Breast epithelium (tissue), 4 donors: ENCODE results near the gene ATG5. TPM values are rescaled to one million over a fixed set of nuclear protein-coding genes. Genes with fewer than 3 reads are reported as not detected.

Source experiments
- DNase-seq, 2 donors: peaks; one replicate each; pipeline ENCODE4 v3.0.0-alpha.2; 2019; ENCODE audit warnings: low spot score in 2 of 2
- H3K27ac ChIP-seq, 2 donors: fragments of 200-600 bp; sonication (generic) in 1 of 2; one replicate each; pipeline ENCODE4 v1.5.1; 2016 to 2019; ENCODE audit warnings: mild to moderate bottlenecking in 1 of 2
- H3K27me3 ChIP-seq, 2 donors: fragments of 200-600 bp; sonication (generic) in 1 of 2; one replicate each; pipeline versions ENCODE4 v1.5.1 to v1.6.0; 2017 to 2019; ENCODE audit warnings: control low read depth in 1 of 2, mild to moderate bottlenecking in 1 of 2
- H3K36me3 ChIP-seq: fragments of 200-600 bp; one replicate; pipeline ENCODE4 v1.5.1; 2019
- H3K4me1 ChIP-seq, 2 donors: fragments of 200-600 bp; sonication (generic); one replicate each; pipeline ENCODE4 v1.5.1; 2016 to 2019; ENCODE audit warnings: control low read depth in 1 of 2
- H3K4me3 ChIP-seq, 3 donors: fragments of 200-600 bp; sonication (generic); 1 replicate in 2 of 3; 2 replicates in 1 of 3; pipeline ENCODE4 v1.5.1; 2016 to 2019; ENCODE audit warnings: mild to moderate bottlenecking in 3 of 3, moderate library complexity in 2 of 3
- H3K9me3 ChIP-seq, 2 donors: fragments of 200-600 bp; sonication (generic) in 1 of 2; one replicate each; pipeline ENCODE4 v1.5.1; 2016 to 2019; ENCODE audit warnings: control low read depth in 1 of 2
- POLR2A ChIP-seq: fragments of 450-650 bp; IDR thresholded peaks from one replicate; pipeline ENCODE4 v1.6.1; 2016; ENCODE audit warnings: antibody characterized with exemption, mild to moderate bottlenecking, moderate library complexity
- POLR2AphosphoS5 ChIP-seq, 3 donors: sonication (generic); formaldehyde crosslinking; IDR thresholded peaks; one replicate each; pipeline ENCODE4 v1.6.1; 2017; ENCODE audit warnings: antibody characterized with exemption in 3 of 3
- intact Hi-C: fragments of 100-400 bp; cut with DNase I; formaldehyde crosslinking; loops from one replicate; pipeline ENCODE4 v1.15.1; 2023; ENCODE audit warnings: low total_unique reads
- total RNA-seq, 3 donors: library from RNA; depleted of rRNA; stranded (reverse); fragments of >200 nt; gene quantifications; one replicate each; pipeline ENCODE4 v1.1.0, GENCODE V29; 2016
- TF ChIP-seq, protein P1 (sequence below), 3 donors: fragments of 450-650 bp; IDR thresholded peaks; one replicate each; pipeline ENCODE4 v1.5.1; 2016 to 2017; ENCODE audit warnings: antibody characterized with exemption in 3 of 3, mild to moderate bottlenecking in 3 of 3, moderate library complexity in 3 of 3

ATG5 gene
- total RNA-seq, 3 donors from 2014 or later = 35.8 to 51.1 (median 45.9) TPM

DNA sequence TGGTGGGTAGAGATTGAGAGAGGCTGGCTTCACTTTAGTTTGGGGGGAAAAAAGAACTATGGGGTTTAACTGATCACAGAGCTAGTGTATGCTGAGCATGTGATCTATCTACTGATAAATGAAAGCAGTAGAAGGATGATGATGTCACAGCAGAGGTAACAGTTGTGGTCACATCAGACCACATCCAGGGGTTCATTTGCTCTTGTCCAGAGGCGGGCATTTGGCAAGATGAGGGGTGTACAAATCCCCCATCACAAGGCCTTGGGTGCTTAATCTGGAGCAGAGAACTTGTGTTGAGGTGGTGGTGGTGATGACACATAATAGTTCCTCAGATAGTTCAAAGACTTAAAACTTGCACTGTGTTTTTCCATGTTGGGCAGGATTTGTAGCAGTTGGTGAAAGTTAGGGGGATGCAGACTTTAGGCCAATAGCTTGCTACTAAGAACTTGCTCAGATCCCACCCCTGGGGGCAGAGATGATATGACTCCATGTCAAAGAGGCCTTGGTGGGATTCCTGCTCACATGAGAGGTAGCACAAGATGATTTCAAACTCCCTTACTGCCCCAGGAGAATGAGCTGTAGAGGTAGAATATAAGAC lies 176.0 kb downstream of the ATG5 start:
- H3K9me3 ChIP-seq = no peaks in the 10 kb centered on the region
- no peak overlapping the region for H3K27ac ChIP-seq
- no peaks in the 10 kb centered on the region for H3K27me3 ChIP-seq
- no peaks in the 10 kb centered on the region for H3K36me3 ChIP-seq
- no peak for TF ChIP-seq POLR2A
- no peak for DNase-seq
- intact Hi-C loops = no loop called here
- no peak overlapping the region for H3K4me3 ChIP-seq
- H3K4me1 ChIP-seq = no peaks in the 10 kb centered on the region

DNA sequence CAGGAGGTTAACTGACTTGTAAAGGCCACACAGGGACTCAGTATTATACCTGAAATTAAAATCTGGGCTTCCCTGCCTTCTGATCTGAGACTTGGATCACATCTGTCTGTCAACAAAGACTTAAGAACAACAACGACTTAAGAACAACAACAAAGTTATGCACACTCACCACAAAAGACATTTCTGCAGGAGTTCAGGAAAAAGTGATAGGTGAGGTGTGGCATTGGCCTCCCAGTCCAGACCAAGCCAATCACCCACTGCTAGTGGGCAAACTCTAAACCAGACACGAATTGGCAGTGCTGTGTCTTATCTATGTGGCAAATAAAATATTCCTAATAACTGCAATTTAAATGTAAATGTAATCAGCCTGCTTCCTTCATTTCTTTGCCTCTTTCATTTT lies 178.1 kb downstream of the ATG5 start:
- H3K9me3 ChIP-seq = no peaks in the 10 kb centered on the region
- H3K27me3 ChIP-seq = no peaks in the 10 kb centered on the region
- H3K4me3 ChIP-seq = no peak overlapping the region
- intact Hi-C loops = no loop called here
- no peak for DNase-seq
- no peaks in the 10 kb centered on the region for H3K4me1 ChIP-seq
- no peaks in the 10 kb centered on the region for H3K36me3 ChIP-seq
- no peak overlapping the region for H3K27ac ChIP-seq
- TF ChIP-seq POLR2AphosphoS5 (IDR thresholded peaks at IDR 0.05) (no peak), POLR2A (no peak)
- TF ChIP-seq, protein P1, sequence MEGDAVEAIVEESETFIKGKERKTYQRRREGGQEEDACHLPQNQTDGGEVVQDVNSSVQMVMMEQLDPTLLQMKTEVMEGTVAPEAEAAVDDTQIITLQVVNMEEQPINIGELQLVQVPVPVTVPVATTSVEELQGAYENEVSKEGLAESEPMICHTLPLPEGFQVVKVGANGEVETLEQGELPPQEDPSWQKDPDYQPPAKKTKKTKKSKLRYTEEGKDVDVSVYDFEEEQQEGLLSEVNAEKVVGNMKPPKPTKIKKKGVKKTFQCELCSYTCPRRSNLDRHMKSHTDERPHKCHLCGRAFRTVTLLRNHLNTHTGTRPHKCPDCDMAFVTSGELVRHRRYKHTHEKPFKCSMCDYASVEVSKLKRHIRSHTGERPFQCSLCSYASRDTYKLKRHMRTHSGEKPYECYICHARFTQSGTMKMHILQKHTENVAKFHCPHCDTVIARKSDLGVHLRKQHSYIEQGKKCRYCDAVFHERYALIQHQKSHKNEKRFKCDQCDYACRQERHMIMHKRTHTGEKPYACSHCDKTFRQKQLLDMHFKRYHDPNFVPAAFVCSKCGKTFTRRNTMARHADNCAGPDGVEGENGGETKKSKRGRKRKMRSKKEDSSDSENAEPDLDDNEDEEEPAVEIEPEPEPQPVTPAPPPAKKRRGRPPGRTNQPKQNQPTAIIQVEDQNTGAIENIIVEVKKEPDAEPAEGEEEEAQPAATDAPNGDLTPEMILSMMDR (IDR thresholded peaks at IDR 0.05) = no peak

DNA sequence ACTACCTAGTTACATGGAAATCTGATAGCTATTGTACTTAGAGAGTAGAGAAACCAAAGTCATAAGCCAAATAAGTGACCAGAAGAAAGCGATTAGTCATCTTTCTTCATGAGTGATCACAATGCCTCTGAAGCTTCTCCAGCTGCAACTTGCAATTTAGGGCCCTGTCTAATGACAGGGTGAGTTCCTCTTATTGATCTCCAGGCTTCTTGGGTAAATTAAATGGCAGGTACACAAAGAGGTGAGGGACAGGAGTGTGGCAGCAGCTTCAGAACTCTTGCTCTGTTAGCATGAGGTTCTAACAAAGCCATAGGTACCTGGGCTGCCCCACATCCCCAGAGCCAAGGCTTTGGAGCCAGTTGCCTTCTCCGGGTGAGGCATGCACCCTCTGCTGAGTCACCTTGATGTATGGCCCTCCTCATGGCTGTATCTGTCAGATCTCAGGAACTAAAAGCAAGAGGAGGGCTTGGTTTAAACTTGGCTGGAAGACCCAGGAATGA lies 178.7 kb downstream of the ATG5 start:
- H3K4me1 ChIP-seq = no peaks in the 10 kb centered on the region
- intact Hi-C loops = no loop called here
- DNase-seq = no peak
- H3K9me3 ChIP-seq = no peaks in the 10 kb centered on the region
- H3K36me3 ChIP-seq = no peaks in the 10 kb centered on the region
- TF ChIP-seq, protein P1 (IDR thresholded peaks at IDR 0.05) = no peak
- no peak for TF ChIP-seq POLR2AphosphoS5 (IDR thresholded peaks at IDR 0.05)
- no peak for TF ChIP-seq POLR2A
- no peaks in the 10 kb centered on the region for H3K27me3 ChIP-seq
- no peak overlapping the region for H3K4me3 ChIP-seq
- H3K27ac ChIP-seq = no peak overlapping the region

DNA sequence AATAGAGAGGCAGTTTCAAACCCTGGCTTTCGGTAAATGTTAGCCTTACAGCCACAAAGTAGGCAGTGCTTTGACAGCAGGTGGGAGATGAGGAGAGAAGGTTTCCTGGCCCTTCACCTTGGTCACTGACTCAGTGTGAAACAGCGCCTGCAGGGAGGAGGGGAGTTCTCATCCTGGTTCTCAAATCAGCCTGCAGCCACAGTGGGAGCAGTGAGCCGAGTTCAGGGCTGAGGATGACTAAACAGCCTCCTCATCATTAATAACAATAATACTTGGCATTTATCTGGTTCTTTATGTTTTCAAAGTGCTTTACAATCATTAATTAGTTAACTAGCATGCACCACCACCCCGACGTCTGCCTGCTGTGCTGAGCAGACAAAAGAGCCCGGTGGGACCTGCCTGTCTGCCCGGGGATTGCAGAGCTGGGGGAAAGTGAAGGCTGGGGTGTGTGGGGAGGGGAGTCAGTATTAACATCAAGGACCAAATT lies 179.8 kb downstream of the ATG5 start:
- H3K36me3 ChIP-seq = no peaks in the 10 kb centered on the region
- DNase-seq = no peak
- TF ChIP-seq, protein P1 (IDR thresholded peaks at IDR 0.05) = no peak
- TF ChIP-seq POLR2A = no peak
- TF ChIP-seq POLR2AphosphoS5 (IDR thresholded peaks at IDR 0.05) = no peak

DNA sequence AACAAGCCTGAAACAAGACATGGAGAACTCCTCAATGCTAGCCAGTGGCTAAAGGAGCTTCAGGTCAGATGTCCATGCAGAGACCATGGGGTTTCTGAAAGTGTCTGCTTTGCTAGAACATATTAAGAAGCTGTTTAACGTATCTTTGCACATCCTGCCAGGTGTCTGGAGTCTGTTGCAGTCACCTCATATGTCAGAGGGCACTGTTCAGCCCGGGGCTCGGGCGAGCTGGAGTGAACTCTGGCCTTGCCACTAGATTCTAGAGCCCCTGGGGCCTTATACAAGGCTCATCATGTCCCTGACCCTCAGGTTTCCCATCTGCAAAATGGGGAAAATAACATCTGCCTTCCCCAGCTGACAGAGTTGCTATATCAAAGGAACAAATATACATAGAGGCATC lies 180.4 kb downstream of the ATG5 start:
- Histone ChIP-seq H3K27me3 (no peaks in the 10 kb centered on the region), H3K27ac (no peak overlapping the region), H3K9me3 (no peaks in the 10 kb centered on the region), H3K4me3 (no peak overlapping the region), H3K4me1 (no peaks in the 10 kb centered on the region), H3K36me3 (no peaks in the 10 kb centered on the region)
- no peak for DNase-seq
- TF ChIP-seq, protein P1 (IDR thresholded peaks at IDR 0.05) = no peak
- TF ChIP-seq POLR2A = no peak
- no peak for TF ChIP-seq POLR2AphosphoS5 (IDR thresholded peaks at IDR 0.05)
- intact Hi-C loops = no loop called here

More for the DNA sequence above, 179.8 kb downstream of the ATG5 start:
- intact Hi-C loops = no loop called here
- H3K27ac ChIP-seq = no peak overlapping the region
- no peaks in the 10 kb centered on the region for H3K9me3 ChIP-seq
- no peaks in the 10 kb centered on the region for H3K4me1 ChIP-seq
- H3K4me3 ChIP-seq = no peak overlapping the region
- H3K27me3 ChIP-seq = no peaks in the 10 kb centered on the region
